Cerebellar nuclear complex (tissue), 1 donor: ENCODE data around the gene PLEKHA7.
"Not testable (repeated sequence)": the region's sequence is repeated elsewhere in the genome, so short reads cannot be mapped to it uniquely, and the experiment has no call there.

ENCODE experiments used
- DNase-seq, 2 experiments: peaks; one replicate each; lab custom pipeline; 2025; lab: John Stamatoyannopoulos, UW

Gene PLEKHA7

GRCh38 chr11:16942911-16943310, 71.3 kb downstream of the PLEKHA7 start:
- no peak for DNase-seq

GRCh38 chr11:16942342-16942741, 71.9 kb downstream of the PLEKHA7 start:
- no peak for DNase-seq

DNA sequence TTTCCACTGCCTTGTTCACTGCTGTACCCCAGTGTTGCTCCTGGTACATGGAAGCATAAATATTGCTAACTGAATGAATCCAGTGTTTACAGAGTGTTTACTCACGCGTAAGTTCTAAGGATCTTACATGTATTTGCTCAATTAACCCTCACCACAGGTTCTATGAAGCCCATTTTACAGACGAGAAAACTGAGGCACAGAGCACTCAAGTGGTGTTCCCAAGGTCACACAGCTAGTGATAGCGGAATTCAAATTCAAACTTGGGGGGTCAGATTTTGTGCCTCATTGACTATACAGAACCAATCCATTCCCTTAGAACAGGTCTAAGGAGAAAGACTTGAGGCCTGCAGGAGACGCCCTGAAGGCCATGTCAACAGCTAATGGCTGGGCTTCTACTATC, 72.3 kb downstream of the PLEKHA7 start:
- no peak for DNase-seq

DNA sequence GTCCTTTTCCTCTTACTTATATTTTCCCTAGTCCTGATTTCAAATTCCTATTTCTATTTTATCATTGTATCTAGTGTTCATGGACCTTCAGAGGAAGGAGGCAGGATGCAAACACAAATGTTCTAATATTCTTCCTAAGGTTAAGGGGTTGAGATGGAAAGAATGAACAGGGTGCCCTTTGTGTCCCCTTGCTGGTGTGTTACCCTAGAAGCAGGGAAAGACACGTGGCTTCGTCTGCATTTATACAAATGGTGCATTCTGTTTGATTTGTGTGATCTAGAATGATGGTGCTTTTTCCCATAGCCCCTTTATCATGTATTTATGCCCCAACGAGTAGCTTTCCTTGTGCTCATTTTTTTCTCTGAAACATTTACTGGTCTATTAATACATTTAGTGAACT, 76.2 kb downstream of the PLEKHA7 start:
- DNase-seq, result no peak

- no peak for DNase-seq
These were observed 77.6 kb downstream of the PLEKHA7 start for GRCh38 chr11:16936643-16937042.

DNA sequence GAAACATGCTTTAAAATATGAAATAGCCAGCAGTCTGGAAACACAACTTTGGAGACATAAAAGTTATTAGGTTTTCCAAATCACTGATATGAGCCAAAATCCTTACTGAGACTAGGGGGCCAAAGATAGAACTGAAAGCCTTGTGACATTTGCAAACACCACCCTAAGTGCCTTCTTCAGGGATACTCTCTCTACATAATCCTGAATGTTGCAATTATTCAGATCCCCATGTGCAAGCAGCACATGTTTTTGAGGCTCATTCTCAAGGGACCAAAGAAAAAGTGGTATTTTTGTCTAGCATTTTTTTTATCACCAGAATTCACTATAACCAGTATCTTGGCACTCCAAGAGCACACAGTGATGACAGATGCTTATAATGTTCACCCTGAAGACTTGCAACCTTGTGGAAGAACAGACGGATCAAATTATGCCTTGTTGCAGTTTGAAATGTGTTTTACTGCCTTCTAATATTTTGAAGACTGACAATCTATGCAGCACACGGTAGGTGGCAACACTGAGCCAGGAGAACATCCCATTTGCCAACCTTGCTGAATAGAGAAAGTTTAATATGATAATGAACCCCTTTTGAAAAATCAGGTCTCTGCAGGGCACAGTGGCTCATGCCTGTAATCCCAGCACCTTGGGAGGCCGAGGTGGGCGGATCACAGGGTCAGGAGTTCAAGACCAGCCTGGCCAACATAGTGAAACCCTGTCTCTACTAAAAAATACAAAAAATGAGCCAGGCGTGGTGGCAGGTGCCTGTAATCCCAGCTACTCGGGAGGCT, 78.5 kb downstream of the PLEKHA7 start:
- DNase-seq, result no peak

DNA sequence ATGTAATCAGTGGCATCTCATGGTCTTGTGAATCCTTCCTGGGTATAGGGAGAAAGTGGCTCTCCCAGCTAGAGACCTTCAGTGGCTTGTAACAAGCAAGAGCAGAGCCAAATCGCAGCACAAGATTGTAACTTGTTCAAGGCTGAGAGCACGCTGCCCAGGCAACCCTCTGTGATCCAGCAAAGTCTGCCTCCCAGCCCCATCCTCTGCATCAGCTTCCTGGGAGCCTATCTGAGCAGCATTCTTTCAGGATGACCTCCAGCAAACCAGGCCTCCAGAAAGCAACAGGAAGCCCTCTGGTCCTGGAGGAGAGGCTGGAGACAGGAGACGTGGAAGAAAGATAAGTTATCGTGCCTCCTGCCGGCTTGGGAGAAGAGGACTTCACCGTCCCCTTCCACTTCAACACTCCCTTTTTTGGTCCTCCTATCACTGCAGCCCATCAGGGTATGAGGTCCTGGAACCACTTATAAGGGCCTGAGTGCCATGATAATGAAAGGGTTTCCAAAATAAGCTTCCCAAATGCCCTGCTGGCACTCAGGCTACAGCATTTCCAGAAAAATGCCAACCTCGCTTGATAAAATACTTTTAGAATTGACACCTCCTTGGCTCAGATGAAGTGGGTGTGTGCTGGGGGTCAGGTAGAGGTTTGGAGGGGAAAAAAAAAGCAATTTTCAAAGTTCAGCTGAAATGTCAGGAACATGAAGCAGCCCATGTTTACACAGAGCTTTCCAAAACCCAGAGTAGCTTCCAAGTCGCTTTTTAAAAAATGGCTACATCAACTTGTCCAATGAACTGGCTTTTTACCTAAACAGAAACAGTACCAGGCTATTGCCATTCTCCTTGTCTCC, 80.2 kb downstream of the PLEKHA7 start:
- DNase-seq, result no peak

DNA sequence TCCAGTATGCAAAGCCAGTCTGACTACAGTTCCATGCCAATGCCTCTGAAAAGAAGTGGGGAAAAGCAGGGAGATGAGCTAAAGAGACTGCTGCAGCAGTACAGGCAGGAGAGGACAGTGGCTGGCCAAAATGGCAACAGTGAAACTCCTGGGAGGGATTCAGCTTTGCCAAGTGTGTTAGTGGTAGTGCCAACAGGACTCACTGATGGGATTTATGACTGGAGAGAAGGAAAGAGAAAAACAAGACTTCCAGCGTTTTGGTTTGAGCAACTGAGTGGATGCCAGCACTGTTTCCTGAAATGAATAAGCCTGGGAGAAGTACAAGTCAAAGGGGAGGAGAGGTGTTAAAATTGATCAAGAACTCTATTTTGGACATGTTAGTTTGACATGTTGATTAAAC, 80.9 kb downstream of the PLEKHA7 start:
- DNase-seq, result no peak

GRCh38 chr11:16928044-16928443, 86.2 kb downstream of the PLEKHA7 start:
- DNase-seq, result no peak

GRCh38 chr11:16926883-16927626, 87.2 kb downstream of the PLEKHA7 start:
- no peak for DNase-seq

DNA sequence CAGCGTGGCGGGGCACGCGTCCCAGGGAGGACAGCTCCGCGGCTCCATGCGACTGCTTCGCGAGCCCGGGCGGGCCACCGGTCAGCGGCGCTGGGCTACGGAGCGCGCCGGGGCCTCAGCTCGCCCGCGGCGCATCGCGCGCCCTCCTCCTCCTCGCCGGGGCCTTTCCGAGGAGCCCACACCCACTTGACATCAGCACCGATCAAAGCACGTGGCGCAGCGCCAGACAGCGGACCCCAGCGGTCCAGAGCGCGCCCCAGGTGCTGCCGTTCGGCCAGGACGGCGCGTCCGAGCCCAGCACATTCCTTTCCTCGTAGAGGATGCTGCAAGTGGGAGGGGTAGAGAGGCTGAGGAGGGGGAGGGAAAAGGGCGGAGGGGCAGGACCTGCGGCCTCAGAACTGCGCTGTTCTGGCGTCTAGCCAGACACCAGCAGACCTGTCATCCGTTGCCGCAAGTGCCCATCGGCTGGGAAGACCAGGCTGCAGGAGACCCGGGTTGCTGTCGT, 88.6 kb downstream of the PLEKHA7 start:
- DNase-seq, result no peak

GRCh38 chr11:16924826-16925560, 89.2 kb downstream of the PLEKHA7 start:
- DNase-seq, result no peak

DNA sequence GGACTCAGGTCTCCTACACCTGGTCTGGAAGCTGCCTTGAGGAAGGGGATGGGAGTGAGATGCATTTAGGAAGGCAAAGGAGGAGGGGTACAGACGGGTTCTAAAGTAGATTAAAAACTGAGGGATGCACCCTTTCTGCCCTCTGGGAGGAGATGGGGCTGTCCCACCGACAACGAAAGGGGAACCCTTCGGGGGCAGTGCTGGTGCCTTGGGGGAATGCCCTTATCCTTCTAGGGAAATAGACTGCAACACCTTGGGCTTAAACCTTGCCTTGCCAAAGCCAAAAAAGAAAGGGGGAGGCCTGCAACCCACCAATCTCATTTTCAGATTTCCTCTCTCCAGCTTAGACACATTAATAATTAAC, 89.8 kb downstream of the PLEKHA7 start:
- DNase-seq, result no peak

GRCh38 chr11:16923987-16924386, 90.2 kb downstream of the PLEKHA7 start:
- no peak for DNase-seq

GRCh38 chr11:16921668-16922067, 92.5 kb downstream of the PLEKHA7 start:
- DNase-seq, result no peak

DNA sequence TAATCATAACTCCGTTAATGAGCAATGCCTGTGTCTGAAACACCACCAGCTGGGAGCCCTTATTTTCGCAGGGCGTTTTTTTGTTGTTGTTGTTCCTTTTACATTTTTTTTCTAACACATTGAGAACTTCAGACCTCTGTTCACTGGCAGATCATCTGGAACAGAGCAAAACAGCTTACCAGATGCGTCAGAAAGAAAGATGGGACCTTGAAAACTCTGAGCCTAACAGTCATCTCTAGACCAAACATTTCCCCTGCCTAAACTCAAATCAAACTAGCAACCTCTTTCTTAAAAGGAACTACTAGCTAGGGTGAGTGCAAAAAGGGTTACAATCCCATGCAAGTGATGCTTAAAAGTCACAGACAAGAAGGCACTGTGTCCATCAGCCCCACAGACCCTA, 93.2 kb downstream of the PLEKHA7 start:
- DNase-seq, result no peak

DNA sequence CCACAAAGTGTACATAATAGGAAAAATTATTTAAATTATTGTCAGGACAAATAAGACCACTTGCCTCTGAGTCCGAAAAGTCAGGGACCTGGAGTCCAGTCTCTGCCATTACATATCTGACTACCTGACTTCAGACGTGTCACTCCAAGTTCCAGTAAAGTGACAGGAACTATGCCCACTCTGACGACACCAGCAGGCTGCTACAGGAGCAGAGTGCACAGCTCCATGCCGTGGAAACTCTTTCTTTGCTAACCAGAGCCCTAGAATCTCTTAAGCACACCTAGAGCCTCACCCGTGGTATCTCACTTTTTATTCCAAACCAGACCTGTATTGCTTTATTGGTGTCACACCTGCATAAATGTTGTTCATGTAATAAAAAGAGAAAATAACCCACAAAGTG, 93.7 kb downstream of the PLEKHA7 start:
- no peak for DNase-seq

- not testable (repeated sequence) for DNase-seq
These were observed 95.6 kb downstream of the PLEKHA7 start for GRCh38 chr11:16918543-16919182.

GRCh38 chr11:16917941-16918340, 96.3 kb downstream of the PLEKHA7 start:
- no peak for DNase-seq

- no peak for DNase-seq
These were observed 101.5 kb downstream of the PLEKHA7 start for GRCh38 chr11:16912692-16913111.

DNA sequence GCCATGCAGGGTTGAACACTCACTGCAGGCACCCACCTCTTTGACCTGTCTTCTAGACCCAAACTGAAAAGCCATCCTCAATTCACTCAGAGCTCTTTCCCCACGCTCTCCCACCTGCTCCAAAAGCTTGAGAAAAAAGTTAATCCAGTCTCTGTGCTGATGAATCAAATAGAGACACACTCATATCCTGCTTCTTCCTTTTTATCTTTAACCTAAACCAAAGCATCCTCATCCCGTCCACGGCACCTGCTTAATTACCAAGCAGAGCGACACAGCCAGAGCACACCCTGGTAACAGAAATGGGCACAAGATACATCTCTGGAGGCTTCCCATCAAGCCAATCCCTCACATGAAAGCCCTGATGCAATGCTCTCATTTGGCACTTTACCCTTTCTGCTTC, 102.6 kb downstream of the PLEKHA7 start:
- DNase-seq, result no peak
